ENCODE results near the gene C11orf65. TPM values are rescaled to one million over a fixed set of nuclear protein-coding genes. Genes with fewer than 3 reads are reported as not detected.

The C11orf65 gene
- total and polyA plus RNA-seq, 4 donors = 0.33 to 1.2 (median 0.68) TPM

- no peaks in the 10 kb centered on the region for H3K27me3 ChIP-seq (ENCODE audit: control insufficient read depth in 4 of 4, insufficient read depth in 4 of 4, low read length in 3 of 4)
- no peak overlapping the region for H3K4me3 ChIP-seq (ENCODE audit: low read depth in 1 of 3, low read length in 3 of 3)
- H3K36me3 ChIP-seq (ENCODE audit: control insufficient read depth in 4 of 4, insufficient read depth in 3 of 4, low read depth in 1 of 4, low read length in 3 of 4) = peaks cover 2 to 10% (median 6%) of the 10 kb centered on the region in 4 donors
- no peaks in the 10 kb centered on the region for H3K9me3 ChIP-seq (ENCODE audit: control insufficient read depth in 4 of 4, low read length in 3 of 4)
- H3K4me1 ChIP-seq (ENCODE audit: control insufficient read depth in 4 of 4, insufficient read depth in 4 of 4, low read length in 3 of 4) = no peaks in the 10 kb centered on the region
- no peak overlapping the region for H3K9ac ChIP-seq (ENCODE audit: low read depth in 1 of 2, low read length in 2 of 2)
- no peak overlapping the region for H3K27ac ChIP-seq (ENCODE audit: low read depth in 1 of 2, low read length in 2 of 2)
- DNase-seq (ENCODE audit: low spot score) = no peak
- TF ChIP-seq HNF4A (conservative IDR thresholded peaks at IDR 0.05) (no peak), REST (IDR thresholded peaks at IDR 0.05) (no peak), ZBTB33 (IDR thresholded peaks at IDR 0.05) (no peak), MAX (IDR thresholded peaks at IDR 0.05) (no peak), YY1 (IDR thresholded peaks at IDR 0.05) (no peak), FOXA2 (IDR thresholded peaks at IDR 0.05) (no peak), NR2F2 (IDR thresholded peaks at IDR 0.05) (no peak), EGR1 (IDR thresholded peaks at IDR 0.05; ENCODE audit: low read depth in 2 of 2) (no peak), SP1 (IDR thresholded peaks at IDR 0.05) (no peak), TAF1 (conservative IDR thresholded peaks at IDR 0.05) (no peak), RAD21 (IDR thresholded peaks at IDR 0.05) (no peak), RXRA (IDR thresholded peaks at IDR 0.05) (no peak), FOXA1 (IDR thresholded peaks at IDR 0.05) (no peak), HNF4G (IDR thresholded peaks at IDR 0.05) (no peak), GABPA (IDR thresholded peaks at IDR 0.05 in 1 of 2, conservative IDR thresholded peaks at IDR 0.05 in 1 of 2) (no peak), JUND (IDR thresholded peaks at IDR 0.05) (no peak), CTCF (IDR thresholded peaks at IDR 0.05; ENCODE audit: low read depth, low read length, missing input control) (no peak)
- 89% methylated on average over 1 of the region's 1 CpG for WGBS
Observed at GRCh38 chr11:108368134-108368533, 99.2 kb downstream of the C11orf65 start.

- H3K27ac ChIP-seq (ENCODE audit: low read depth in 1 of 2, low read length in 2 of 2) = no peak overlapping the region
- no peak overlapping the region for H3K9ac ChIP-seq (ENCODE audit: low read depth in 1 of 2, low read length in 2 of 2)
- peaks cover 2 to 10% (median 6%) of the 10 kb centered on the region in 4 donors for H3K36me3 ChIP-seq (ENCODE audit: control insufficient read depth in 4 of 4, insufficient read depth in 3 of 4, low read depth in 1 of 4, low read length in 3 of 4)
- WGBS = 94% methylated on average over 2 of the region's 2 CpGs
- no peaks in the 10 kb centered on the region for H3K4me1 ChIP-seq (ENCODE audit: control insufficient read depth in 4 of 4, insufficient read depth in 4 of 4, low read length in 3 of 4)
- H3K9me3 ChIP-seq (ENCODE audit: control insufficient read depth in 4 of 4, low read length in 3 of 4) = no peaks in the 10 kb centered on the region
- H3K4me3 ChIP-seq (ENCODE audit: low read depth in 1 of 3, low read length in 3 of 3) = no peak overlapping the region
- no peak for DNase-seq (ENCODE audit: low spot score)
- H3K27me3 ChIP-seq (ENCODE audit: control insufficient read depth in 4 of 4, insufficient read depth in 4 of 4, low read length in 3 of 4) = no peaks in the 10 kb centered on the region
- TF ChIP-seq NR2F2 (IDR thresholded peaks at IDR 0.05) (no peak), JUND (IDR thresholded peaks at IDR 0.05) (no peak), SP1 (IDR thresholded peaks at IDR 0.05) (no peak), RAD21 (IDR thresholded peaks at IDR 0.05) (no peak), HNF4A (conservative IDR thresholded peaks at IDR 0.05) (no peak), HNF4G (IDR thresholded peaks at IDR 0.05) (no peak), CTCF (IDR thresholded peaks at IDR 0.05; ENCODE audit: low read depth, low read length, missing input control) (no peak), REST (IDR thresholded peaks at IDR 0.05) (no peak), YY1 (IDR thresholded peaks at IDR 0.05) (no peak), TAF1 (conservative IDR thresholded peaks at IDR 0.05) (no peak)
Observed at GRCh38 chr11:108364159-108364558, 103.2 kb downstream of the C11orf65 start.
